HCT116 (cell line): ENCODE results near the gene CAMK2A.

ENCODE experiments used
- EZH2 ChIP-seq: fragments of 200-600 bp; sonication (generic); IDR thresholded peaks from 2 replicates; pipeline ENCODE4 v1.6.1; 2017; ENCODE audit warnings: antibody characterized with exemption, mixed run types
- POLR2A ChIP-seq: IDR thresholded peaks from 2 replicates; pipeline ENCODE4 v1.7.0; 2011; ENCODE audit warnings: borderline replicate concordance; ENCODE audit not compliant: insufficient read depth, insufficient read length; ENCODE audit errors: extremely low read depth
- POLR2AphosphoS5 ChIP-seq: IDR thresholded peaks from 2 replicates; pipeline ENCODE4 v1.6.1; 2011; ENCODE audit warnings: mild to moderate bottlenecking, low read depth, low read length, moderate library complexity
- RAD21 ChIP-seq: IDR thresholded peaks from 2 replicates; pipeline ENCODE4 v1.6.1; 2012; ENCODE audit warnings: low read depth, mild to moderate bottlenecking
- SIN3A ChIP-seq: IDR thresholded peaks from 2 replicates; pipeline ENCODE4 v1.6.1; 2012; ENCODE audit warnings: low read depth
- SP1 ChIP-seq: IDR thresholded peaks from 2 replicates; pipeline ENCODE4 v1.6.1; 2012; ENCODE audit warnings: low read depth
- SRF ChIP-seq: IDR thresholded peaks from 2 replicates; pipeline ENCODE4 v1.6.1; 2012; ENCODE audit warnings: low read depth
- YY1 ChIP-seq: IDR thresholded peaks from 2 replicates; pipeline ENCODE4 v1.6.1; 2011; ENCODE audit warnings: low read length, low read depth, moderate library complexity, mild to moderate bottlenecking; ENCODE audit not compliant: insufficient replicate concordance; ENCODE audit errors: extremely low read depth
- ZFX ChIP-seq: fragments of 450-650 bp; IDR thresholded peaks from 2 replicates; pipeline ENCODE4 v1.6.1; 2017
- TF ChIP-seq, protein P1 (sequence below): IDR thresholded peaks from 2 replicates; pipeline ENCODE4 v1.6.1; 2012
- TF ChIP-seq, protein P2 (sequence below), 3 experiments: fragments of 200-600 bp in 1 of 3; sonication (generic) in 1 of 3; IDR thresholded peaks in 2 of 3; conservative IDR thresholded peaks in 1 of 3; 2 replicates each; pipeline ENCODE4 v1.5.1; 2012 to 2017; ENCODE audit warnings: low read depth in 2 of 3, low read length in 2 of 3, antibody characterized with exemption in 1 of 3, borderline replicate concordance in 1 of 3, control low read depth in 1 of 3, mild to moderate bottlenecking in 1 of 3, mixed read lengths in 1 of 3, mixed run types in 1 of 3, moderate library complexity in 1 of 3; ENCODE audit not compliant: insufficient read depth in 1 of 3
- TF ChIP-seq, protein P3 (sequence below): IDR thresholded peaks from 2 replicates; pipeline ENCODE4 v1.6.1; 2012; ENCODE audit warnings: low read depth
- TF ChIP-seq, protein P4 (sequence below): IDR thresholded peaks from 2 replicates; pipeline ENCODE4 v1.6.1; 2011; ENCODE audit warnings: mild to moderate bottlenecking, low read length, moderate library complexity; ENCODE audit not compliant: insufficient replicate concordance; ENCODE audit errors: extremely low read depth

DNA sequence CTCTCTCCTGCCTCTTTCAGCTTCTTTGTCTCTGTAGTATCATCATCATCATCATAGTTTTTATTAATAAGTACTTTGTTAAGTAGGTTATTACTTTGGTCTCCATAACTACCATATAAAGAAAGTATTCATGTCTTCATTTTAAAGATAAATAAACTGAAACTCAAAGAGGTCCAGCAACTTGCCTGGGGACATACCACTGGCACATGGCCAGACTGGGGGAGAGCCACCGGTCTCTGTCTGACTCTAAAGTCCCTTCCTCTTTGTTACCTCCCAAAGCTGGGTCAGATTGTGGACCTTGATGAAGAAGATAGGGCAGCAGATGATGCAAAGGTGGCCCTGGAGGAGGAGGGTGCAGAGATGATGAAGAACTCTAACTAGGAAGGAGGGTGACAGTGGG is 114.5 kb downstream of the CAMK2A start:
- TF ChIP-seq YY1: no peak
- TF ChIP-seq, protein P1, sequence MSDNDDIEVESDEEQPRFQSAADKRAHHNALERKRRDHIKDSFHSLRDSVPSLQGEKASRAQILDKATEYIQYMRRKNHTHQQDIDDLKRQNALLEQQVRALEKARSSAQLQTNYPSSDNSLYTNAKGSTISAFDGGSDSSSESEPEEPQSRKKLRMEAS: no peak
- TF ChIP-seq POLR2AphosphoS5: no peak
- TF ChIP-seq, protein P2, sequence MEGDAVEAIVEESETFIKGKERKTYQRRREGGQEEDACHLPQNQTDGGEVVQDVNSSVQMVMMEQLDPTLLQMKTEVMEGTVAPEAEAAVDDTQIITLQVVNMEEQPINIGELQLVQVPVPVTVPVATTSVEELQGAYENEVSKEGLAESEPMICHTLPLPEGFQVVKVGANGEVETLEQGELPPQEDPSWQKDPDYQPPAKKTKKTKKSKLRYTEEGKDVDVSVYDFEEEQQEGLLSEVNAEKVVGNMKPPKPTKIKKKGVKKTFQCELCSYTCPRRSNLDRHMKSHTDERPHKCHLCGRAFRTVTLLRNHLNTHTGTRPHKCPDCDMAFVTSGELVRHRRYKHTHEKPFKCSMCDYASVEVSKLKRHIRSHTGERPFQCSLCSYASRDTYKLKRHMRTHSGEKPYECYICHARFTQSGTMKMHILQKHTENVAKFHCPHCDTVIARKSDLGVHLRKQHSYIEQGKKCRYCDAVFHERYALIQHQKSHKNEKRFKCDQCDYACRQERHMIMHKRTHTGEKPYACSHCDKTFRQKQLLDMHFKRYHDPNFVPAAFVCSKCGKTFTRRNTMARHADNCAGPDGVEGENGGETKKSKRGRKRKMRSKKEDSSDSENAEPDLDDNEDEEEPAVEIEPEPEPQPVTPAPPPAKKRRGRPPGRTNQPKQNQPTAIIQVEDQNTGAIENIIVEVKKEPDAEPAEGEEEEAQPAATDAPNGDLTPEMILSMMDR (IDR thresholded peaks at IDR 0.05 in 2 of 3, conservative IDR thresholded peaks at IDR 0.05 in 1 of 3; ENCODE audit: borderline replicate concordance in 1 of 3, insufficient read depth in 1 of 3, low read depth in 2 of 3, low read length in 2 of 3): no peak
- TF ChIP-seq EZH2: no peak
- no peak for TF ChIP-seq RAD21
- TF ChIP-seq, protein P3, sequence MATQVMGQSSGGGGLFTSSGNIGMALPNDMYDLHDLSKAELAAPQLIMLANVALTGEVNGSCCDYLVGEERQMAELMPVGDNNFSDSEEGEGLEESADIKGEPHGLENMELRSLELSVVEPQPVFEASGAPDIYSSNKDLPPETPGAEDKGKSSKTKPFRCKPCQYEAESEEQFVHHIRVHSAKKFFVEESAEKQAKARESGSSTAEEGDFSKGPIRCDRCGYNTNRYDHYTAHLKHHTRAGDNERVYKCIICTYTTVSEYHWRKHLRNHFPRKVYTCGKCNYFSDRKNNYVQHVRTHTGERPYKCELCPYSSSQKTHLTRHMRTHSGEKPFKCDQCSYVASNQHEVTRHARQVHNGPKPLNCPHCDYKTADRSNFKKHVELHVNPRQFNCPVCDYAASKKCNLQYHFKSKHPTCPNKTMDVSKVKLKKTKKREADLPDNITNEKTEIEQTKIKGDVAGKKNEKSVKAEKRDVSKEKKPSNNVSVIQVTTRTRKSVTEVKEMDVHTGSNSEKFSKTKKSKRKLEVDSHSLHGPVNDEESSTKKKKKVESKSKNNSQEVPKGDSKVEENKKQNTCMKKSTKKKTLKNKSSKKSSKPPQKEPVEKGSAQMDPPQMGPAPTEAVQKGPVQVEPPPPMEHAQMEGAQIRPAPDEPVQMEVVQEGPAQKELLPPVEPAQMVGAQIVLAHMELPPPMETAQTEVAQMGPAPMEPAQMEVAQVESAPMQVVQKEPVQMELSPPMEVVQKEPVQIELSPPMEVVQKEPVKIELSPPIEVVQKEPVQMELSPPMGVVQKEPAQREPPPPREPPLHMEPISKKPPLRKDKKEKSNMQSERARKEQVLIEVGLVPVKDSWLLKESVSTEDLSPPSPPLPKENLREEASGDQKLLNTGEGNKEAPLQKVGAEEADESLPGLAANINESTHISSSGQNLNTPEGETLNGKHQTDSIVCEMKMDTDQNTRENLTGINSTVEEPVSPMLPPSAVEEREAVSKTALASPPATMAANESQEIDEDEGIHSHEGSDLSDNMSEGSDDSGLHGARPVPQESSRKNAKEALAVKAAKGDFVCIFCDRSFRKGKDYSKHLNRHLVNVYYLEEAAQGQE: no peak
- TF ChIP-seq, protein P4, sequence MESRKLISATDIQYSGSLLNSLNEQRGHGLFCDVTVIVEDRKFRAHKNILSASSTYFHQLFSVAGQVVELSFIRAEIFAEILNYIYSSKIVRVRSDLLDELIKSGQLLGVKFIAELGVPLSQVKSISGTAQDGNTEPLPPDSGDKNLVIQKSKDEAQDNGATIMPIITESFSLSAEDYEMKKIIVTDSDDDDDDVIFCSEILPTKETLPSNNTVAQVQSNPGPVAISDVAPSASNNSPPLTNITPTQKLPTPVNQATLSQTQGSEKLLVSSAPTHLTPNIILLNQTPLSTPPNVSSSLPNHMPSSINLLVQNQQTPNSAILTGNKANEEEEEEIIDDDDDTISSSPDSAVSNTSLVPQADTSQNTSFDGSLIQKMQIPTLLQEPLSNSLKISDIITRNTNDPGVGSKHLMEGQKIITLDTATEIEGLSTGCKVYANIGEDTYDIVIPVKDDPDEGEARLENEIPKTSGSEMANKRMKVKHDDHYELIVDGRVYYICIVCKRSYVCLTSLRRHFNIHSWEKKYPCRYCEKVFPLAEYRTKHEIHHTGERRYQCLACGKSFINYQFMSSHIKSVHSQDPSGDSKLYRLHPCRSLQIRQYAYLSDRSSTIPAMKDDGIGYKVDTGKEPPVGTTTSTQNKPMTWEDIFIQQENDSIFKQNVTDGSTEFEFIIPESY: no peak
- TF ChIP-seq POLR2A: no peak
- TF ChIP-seq SIN3A: no peak
- TF ChIP-seq SP1: no peak
- no peak for TF ChIP-seq ZFX
- no peak for TF ChIP-seq SRF
